CD14-positive monocyte (primary cell): ENCODE data around the gene GBP3. TPM values are rescaled to one million over a fixed set of nuclear protein-coding genes. Genes with fewer than 3 reads are reported as not detected.
"Not testable (repeated sequence)": the region's sequence is repeated elsewhere in the genome, so short reads cannot be mapped to it uniquely, and the experiment has no call there.

Experiments used
- DNase-seq, 3 donors: peaks; one replicate each; pipeline ENCODE4 v3.0.0-alpha.2; 2011 to 2022
- H2AFZ ChIP-seq: 2 replicates; pipeline ENCODE4 v1.6.0; 2012; ENCODE audit warnings: mild to moderate bottlenecking, low read depth, low read length, inconsistent platforms; ENCODE audit not compliant: insufficient read depth, poor library complexity, severe bottlenecking
- H3K27ac ChIP-seq, 2 donors: 1 replicate in 1 of 2; 2 replicates in 1 of 2; pipeline ENCODE4 v1.5.1; 2012 to 2013; ENCODE audit warnings: low read length in 2 of 2, control low read depth in 1 of 2, inconsistent platforms in 1 of 2, low read depth in 1 of 2, mild to moderate bottlenecking in 1 of 2
- H3K27me3 ChIP-seq, 2 donors: one replicate each; pipeline versions ENCODE4 v1.6.0 to v1.6.1; 2011 to 2013; ENCODE audit warnings: low read length in 2 of 2; ENCODE audit not compliant: control insufficient read depth in 2 of 2, insufficient read depth in 2 of 2
- H3K36me3 ChIP-seq, 2 donors: replicated peaks in 1 of 2; 1 replicate in 1 of 2; 2 replicates in 1 of 2; pipeline versions ENCODE4 v1.5.1 to v1.6.1; 2012 to 2013; ENCODE audit warnings: low read length in 2 of 2, control low read depth in 1 of 2, inconsistent platforms in 1 of 2, mild to moderate bottlenecking in 1 of 2; ENCODE audit not compliant: insufficient read depth in 2 of 2, control insufficient read depth in 1 of 2
- H3K4me1 ChIP-seq, 2 donors: 1 replicate in 1 of 2; 2 replicates in 1 of 2; pipeline versions ENCODE4 v1.5.1 to v1.6.1; 2012 to 2013; ENCODE audit warnings: low read length in 2 of 2, control low read depth in 1 of 2, inconsistent platforms in 1 of 2, mild to moderate bottlenecking in 1 of 2, moderate library complexity in 1 of 2; ENCODE audit not compliant: insufficient read depth in 2 of 2, control insufficient read depth in 1 of 2
- H3K4me2 ChIP-seq: replicated peaks from 2 replicates; pipeline ENCODE3; 2012; ENCODE audit warnings: low read length, moderate library complexity, mild to moderate bottlenecking; ENCODE audit not compliant: poor library complexity, severe bottlenecking; ENCODE audit errors: extremely low read depth
- H3K4me3 ChIP-seq, 3 experiments: fragments of 200-600 bp in 1 of 3; sonication (generic) in 1 of 3; replicated peaks in 1 of 3; 1 replicate in 2 of 3; 2 replicates in 1 of 3; pipeline ENCODE4 v1.5.1; 2011 to 2013; ENCODE audit warnings: low read length in 3 of 3, mild to moderate bottlenecking in 3 of 3, control low read depth in 2 of 3, low read depth in 2 of 3, inconsistent platforms in 1 of 3, moderate library complexity in 1 of 3
- H3K79me2 ChIP-seq: 2 replicates; pipeline ENCODE4 v1.6.0; 2012; ENCODE audit warnings: mild to moderate bottlenecking, control low read depth, inconsistent platforms, low read length, moderate library complexity; ENCODE audit not compliant: insufficient read depth
- H3K9ac ChIP-seq: 2 replicates; pipeline ENCODE4 v1.6.0; 2017; ENCODE audit warnings: low read length, mild to moderate bottlenecking; ENCODE audit not compliant: insufficient read depth, poor library complexity, severe bottlenecking
- H3K9me3 ChIP-seq, 2 donors: replicated peaks in 1 of 2; 1 replicate in 1 of 2; 2 replicates in 1 of 2; pipeline versions ENCODE4 v1.5.1 to v1.6.1; 2012 to 2013; ENCODE audit warnings: low read length in 2 of 2, control low read depth in 1 of 2; ENCODE audit not compliant: control insufficient read depth in 1 of 2, insufficient read depth in 1 of 2
- H4K20me1 ChIP-seq: 2 replicates; pipeline ENCODE4 v1.6.0; 2012; ENCODE audit warnings: mild to moderate bottlenecking, low read length, control low read depth, moderate library complexity; ENCODE audit not compliant: insufficient read depth
- H3K27ac Mint-ChIP-seq, 7 donors: one replicate each; pipeline ENCODE4 v1.8.0; 2020; ENCODE audit warnings: mild to moderate bottlenecking in 7 of 7, mixed read lengths in 7 of 7, moderate library complexity in 6 of 7, inconsistent platforms in 2 of 7
- H3K27me3 Mint-ChIP-seq, 3 donors: one replicate each; pipeline ENCODE4 v1.8.0; 2021 to 2022; ENCODE audit warnings: low read depth in 3 of 3, mild to moderate bottlenecking in 3 of 3, mixed read lengths in 3 of 3, moderate library complexity in 3 of 3, inconsistent platforms in 1 of 3
- H3K36me3 Mint-ChIP-seq, 2 donors: one replicate each; pipeline ENCODE4 v1.8.0; 2020; ENCODE audit warnings: mixed read lengths in 2 of 2, inconsistent platforms in 1 of 2, mild to moderate bottlenecking in 1 of 2
- H3K4me1 Mint-ChIP-seq: one replicate; pipeline ENCODE4 v1.8.0; 2020; ENCODE audit warnings: mild to moderate bottlenecking, mixed read lengths
- H3K4me3 Mint-ChIP-seq, 2 donors: one replicate each; pipeline ENCODE4 v1.8.0; 2020; ENCODE audit warnings: mild to moderate bottlenecking in 2 of 2, mixed read lengths in 2 of 2, moderate library complexity in 1 of 2
- H3K9me3 Mint-ChIP-seq, 7 donors: one replicate each; pipeline ENCODE4 v1.8.0; 2020 to 2022; ENCODE audit warnings: mixed read lengths in 7 of 7, mild to moderate bottlenecking in 6 of 7, moderate library complexity in 6 of 7, inconsistent platforms in 2 of 7
- CTCF ChIP-seq: fragments of 200-600 bp; IDR thresholded peaks from one replicate; pipeline ENCODE4 v1.8.0; 2022; ENCODE audit warnings: antibody characterized with exemption, mild to moderate bottlenecking
- WGBS: methylation state at CpG from one replicate; pipeline ENCODE4 v1.1.5; 2013; ENCODE audit warnings: missing lambda C conversion rate; ENCODE audit not compliant: insufficient coverage; 5-methylcytosine and 5-hydroxymethylcytosine counted together
- intact Hi-C, 2 donors: fragments of 100-400 bp; cut with micrococcal nuclease; formaldehyde crosslinking; loops; one replicate each; pipeline versions ENCODE4 v1.15.0 to v1.15.1; 2023
- polyA plus RNA-seq, 3 donors: library from polyadenylated mRNA; depleted of rRNA in 1 of 3; unstranded in 2 of 3; stranded (reverse) in 1 of 3; fragments of 300-500 nt in 2 of 3; fragments of >200 nt in 1 of 3; fragmentation: Illumina TruSeq in 2 of 3; gene quantifications; 1 replicate in 2 of 3; 2 replicates in 1 of 3; pipeline ENCODE4 v1.2.3, GENCODE V29; 2012 to 2021

The GBP3 gene
- polyA plus RNA-seq, 3 donors = 6.9 to 17.3 (median 12.4) TPM

- Mint-ChIP-seq H3K27me3 (peaks cover 0 to 5% (median 0%) of the 10 kb centered on the region in 3 donors), H3K4me3 (peak overlapping the region; percentile 78 to 97), H3K27ac (peak overlapping the region; percentile 89 to 95 (median 91)), H3K4me1 (peaks cover 33% of the 10 kb centered on the region), H3K9me3 (peaks cover 0 to 10% (median 3%) of the 10 kb centered on the region in 7 donors), H3K36me3 (peaks cover 23 to 26% of the 10 kb centered on the region in 2 donors)
- Histone ChIP-seq H3K4me2 (peak overlapping the region; percentile 77), H3K9me3 (no peaks in the 10 kb centered on the region), H3K27ac (peak overlapping the region; percentile 56 to 96), H3K79me2 (peaks cover 36% of the 10 kb centered on the region), H3K4me1 (peaks cover 19 to 31% of the 10 kb centered on the region in 2 donors), H2AFZ (peak overlapping the region; percentile 83), H3K36me3 (peaks cover 20 to 22% of the 10 kb centered on the region in 2 donors), H3K27me3 (no peaks in the 10 kb centered on the region), H3K4me3 (peak overlapping the region in 2 of 3 experiments; percentile 88 to 100), H4K20me1 (no peaks in the 10 kb centered on the region), H3K9ac (peak overlapping the region; percentile 75)
- DNase-seq = no peak
- TF ChIP-seq CTCF = no peak
- intact Hi-C loops = no loop called here
These were observed 360 bp upstream of the GBP3 start for GRCh38 chr1:89023026-89023425.

- H3K27me3 Mint-ChIP-seq, H3K4me3 ChIP-seq, H3K4me3 Mint-ChIP-seq, H3K27ac ChIP-seq, H4K20me1 ChIP-seq, H3K27me3 ChIP-seq, H2AFZ ChIP-seq, H3K9ac ChIP-seq, DNase-seq, intact Hi-C loops, H3K4me2 ChIP-seq, H3K9me3 Mint-ChIP-seq, H3K9me3 ChIP-seq: not testable (repeated sequence)
- WGBS = no CpG with 5 or more reads among the region's 3 CpGs
- Histone ChIP-seq H3K79me2 (peaks cover 42% of the 10 kb centered on the region), H3K36me3 (peaks cover 56 to 66% of the 10 kb centered on the region in 2 donors), H3K4me1 (peaks cover 19 to 31% of the 10 kb centered on the region in 2 donors)
- Mint-ChIP-seq H3K27ac (peak overlapping the region in 2 of 7 donors; percentile 13 to 44), H3K36me3 (peaks cover 67 to 71% of the 10 kb centered on the region in 2 donors), H3K4me1 (peaks cover 41% of the 10 kb centered on the region)
These were observed 4.3 kb downstream of the GBP3 start for GRCh38 chr1:89018318-89018717.
